HG02852 (cell line): ENCODE measurements around the gene MAST1.
"Not testable (repeated sequence)": the region's sequence is repeated elsewhere in the genome, so short reads cannot be mapped to it uniquely, and the experiment has no call there.

ENCODE experiments used
- ATAC-seq: cut with Tn5 transposase; IDR thresholded peaks from one replicate; pipeline ENCODE4 v1.9.1; 2021; ENCODE audit warnings: mild to moderate bottlenecking, moderate library complexity; ENCODE audit not compliant: unreplicated experiment

MAST1 gene

DNA sequence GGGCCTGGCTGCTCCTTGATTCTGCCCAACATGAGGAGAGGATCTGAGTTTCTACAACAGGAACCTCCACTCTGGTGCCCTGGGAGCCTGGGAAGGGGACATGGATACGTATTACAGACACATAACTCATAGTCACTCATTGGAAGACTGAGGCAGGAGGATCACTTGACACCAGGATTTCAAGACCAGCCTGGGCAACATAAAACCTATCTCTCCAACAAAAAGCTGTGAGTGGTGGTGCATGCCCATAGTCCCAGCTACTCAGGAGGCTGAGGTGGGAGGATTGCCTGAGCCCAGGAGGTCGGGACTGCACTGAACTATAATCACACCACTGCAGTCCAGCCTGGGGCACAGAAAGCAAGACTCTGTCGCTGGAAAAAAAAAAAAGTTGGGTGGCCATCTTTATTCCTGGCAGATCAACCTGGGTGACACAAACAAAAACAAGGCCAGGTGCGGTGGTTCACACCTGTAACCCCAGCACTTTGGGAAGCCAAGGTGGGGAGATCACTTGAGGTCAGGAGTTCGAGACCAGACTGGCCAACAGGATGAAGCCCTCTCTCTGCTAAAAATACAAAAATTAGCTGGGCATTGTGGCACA lies 49.8 kb downstream of the MAST1 start:
- no peak for ATAC-seq

DNA sequence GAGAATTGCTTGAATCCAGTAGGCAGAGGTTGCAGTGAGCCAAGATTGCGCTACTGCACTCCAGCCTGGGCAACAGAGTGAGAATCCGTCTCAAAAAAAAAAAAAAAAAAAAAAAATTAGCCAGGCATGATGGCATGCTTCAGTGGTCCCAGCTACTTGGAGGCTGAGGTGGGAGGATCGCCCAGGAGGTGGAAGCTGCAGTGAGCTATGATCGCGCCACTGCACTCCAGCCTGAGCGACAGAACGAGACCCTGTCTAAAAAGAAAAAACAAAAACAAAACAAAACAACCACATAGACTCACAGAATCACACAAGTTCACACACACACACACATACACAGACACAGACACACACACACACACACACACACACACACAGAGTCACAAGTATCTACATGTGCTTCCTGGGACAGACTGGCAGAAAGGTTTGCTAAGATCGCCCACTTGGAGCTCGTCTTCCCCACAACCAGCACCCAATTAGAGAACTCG lies 52.0 kb downstream of the MAST1 start:
- ATAC-seq, result not testable (repeated sequence)

DNA sequence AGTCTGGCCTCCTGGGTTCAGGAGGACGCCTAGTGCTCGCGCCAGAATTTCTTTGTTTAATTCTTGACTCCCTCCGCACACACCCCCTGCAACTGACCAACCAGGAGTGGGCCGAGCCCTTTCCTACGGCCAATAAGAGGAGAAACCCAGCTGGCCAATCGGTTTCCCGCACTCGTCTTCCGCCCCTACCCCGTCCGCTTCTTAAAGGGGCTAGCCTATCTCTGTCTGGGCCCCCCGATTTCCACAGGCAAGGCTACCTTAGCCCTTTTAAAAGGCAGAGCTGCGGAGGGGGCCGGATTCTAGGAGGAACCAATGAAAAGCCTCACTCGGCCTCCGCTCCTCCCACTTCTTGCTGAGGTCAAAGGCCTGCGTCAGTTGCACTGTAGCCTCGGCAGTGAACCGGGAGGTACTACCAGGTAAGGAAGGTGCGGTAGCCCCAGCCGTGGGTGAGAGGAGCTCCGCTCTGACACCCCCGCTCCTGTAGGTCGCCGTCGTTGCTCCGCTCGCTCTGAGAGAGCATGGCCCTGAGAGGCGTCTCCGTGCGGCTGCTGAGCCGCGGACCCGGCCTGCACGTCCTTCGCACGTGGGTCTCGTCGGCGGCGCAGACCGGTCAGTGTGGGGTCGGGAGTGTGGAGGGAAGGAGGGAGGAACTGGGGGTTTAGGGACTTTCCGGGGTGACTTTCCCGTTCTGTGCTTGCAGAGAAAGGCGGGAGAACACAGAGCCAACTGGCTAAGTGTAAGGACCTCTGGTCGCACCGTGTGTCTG lies 52.7 kb downstream of the MAST1 start, which contains the start of gene GCDH:
Gene GCDH, plus strand, starts transcription at position 374 of the 766 bp plus-strand sequence. Its CDS starts 145 bp downstream, at position 519.
- ATAC-seq, result peak; percentile 93

DNA sequence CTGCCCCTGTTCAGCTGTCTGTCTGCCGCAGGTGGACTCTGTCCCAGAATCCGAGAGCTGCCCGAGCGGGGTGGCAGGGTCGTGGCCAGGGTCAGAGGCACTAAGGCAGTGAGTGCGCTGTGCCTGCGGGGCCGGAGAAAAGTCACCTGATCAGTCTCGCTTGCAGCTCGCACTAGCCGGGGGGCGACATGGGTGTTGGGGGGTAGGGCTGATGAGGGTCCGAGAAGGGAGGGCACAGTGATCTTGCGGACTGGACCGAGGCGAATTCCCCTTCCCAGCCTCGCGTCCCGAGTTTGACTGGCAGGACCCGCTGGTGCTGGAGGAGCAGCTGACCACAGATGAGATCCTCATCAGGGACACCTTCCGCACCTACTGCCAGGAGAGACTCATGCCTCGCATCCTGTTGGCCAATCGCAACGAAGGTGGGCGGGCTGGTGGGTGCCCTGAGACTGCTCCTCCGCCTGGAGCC lies 53.3 kb downstream of the MAST1 start:
- ATAC-seq, result no peak

DNA sequence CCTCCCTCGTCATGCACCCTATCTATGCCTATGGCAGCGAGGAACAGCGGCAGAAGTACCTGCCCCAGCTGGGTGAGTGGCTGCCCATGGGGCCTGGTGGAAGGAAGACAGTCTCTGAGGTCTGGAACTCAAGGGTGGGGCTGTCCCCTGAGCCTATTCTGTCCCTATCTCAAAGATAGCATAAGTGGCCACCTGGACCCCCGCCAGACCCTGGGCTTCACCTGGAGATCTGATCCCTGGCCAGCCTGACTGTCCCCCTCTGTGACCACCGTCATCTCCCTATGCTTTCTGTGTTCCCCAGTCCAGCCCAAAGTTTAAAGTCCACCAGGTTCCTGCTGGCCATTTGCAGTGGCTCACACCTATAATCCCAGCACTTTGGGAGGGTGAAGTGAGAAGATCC lies 55.3 kb downstream of the MAST1 start:
- ATAC-seq, result no peak

DNA sequence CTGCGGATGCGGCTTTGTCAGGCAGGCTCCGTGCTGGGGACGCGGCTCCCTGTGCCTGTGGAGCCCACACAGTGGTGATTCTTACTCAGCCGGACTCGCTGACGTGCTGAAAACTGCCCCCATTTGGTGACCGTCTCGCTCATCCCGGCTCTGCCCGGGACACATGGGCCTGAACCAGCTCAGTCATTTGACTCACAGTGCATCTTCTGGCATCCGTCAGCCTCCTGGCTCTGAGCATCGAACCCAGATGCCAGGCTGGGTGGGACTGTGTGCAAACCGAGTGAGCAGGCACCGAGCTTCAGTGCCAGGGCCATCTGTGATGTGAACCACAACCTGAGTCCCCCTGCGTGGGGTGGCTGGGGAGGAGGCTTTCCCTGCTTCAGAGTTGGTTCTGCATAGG lies 58.1 kb downstream of the MAST1 start:
- ATAC-seq, result no peak

DNA sequence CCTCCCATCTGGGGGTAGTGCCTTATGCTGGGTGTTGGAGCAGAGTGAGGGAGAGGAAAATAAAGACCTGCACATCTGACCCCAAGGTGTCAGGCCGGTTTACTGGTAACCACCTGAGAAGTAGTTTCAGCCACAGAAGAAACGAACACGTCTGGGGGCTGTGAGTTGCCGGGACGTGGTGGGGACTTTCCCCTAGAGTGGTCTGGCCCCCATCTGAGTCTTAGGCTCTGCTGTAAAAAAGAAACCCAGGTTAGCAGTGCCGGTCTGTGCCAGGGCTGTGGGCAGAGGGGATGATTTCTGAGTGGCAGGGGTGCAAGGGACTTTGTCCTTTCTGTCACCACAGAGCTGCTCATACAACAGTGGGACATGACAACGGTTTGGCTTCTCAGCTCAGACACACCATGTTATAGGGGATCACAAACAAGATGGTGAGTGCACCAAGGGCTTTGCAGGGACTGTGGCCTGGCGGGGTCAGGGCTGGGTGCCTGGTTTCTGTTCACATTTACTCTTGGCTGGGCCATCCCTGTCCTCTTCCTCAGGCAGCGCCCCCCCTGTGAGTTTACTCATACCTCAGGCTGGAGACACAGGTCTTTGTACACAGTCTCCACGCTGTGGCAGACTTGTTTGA lies 61.7 kb downstream of the MAST1 start:
- peak; percentile 71 for ATAC-seq

DNA sequence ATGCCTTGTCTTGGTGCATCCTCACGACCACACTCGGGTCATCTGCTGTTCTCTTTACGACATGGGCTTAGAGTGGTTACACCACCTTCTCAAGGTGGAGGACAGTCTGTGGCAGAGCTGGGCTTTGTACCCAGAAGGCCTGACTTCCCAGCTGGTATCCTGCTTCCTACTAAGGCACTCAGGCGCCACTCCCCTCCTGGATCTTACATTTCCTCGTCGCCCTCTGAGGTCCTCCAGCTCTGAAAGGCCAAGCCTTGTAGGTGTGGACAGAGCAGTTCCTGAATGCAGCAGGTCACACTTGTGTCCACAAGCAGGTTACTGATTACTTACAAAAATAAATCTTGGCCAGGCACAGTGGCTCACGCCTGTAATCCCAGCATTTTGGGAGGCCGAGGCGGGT lies 68.9 kb downstream of the MAST1 start:
- no peak for ATAC-seq

DNA sequence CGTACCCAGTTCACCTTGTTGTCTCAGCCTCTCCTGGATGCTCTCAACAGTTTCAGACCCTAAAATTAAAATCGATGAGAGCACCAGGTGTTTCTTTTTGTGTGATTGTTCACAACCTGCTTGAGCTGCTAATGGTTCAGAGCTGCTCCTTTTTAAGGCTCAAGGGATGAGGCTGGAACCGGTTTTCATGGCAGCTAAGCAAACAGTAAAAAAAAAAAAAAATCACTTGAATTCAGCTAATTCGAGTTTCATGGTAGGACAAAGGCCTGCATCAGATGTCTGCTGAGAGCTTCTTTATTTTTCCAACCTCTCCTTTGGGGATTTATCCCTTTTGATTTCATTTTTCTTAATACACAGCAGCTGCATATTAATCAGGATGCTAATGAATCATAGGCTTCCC lies 74.3 kb downstream of the MAST1 start:
- no peak for ATAC-seq

DNA sequence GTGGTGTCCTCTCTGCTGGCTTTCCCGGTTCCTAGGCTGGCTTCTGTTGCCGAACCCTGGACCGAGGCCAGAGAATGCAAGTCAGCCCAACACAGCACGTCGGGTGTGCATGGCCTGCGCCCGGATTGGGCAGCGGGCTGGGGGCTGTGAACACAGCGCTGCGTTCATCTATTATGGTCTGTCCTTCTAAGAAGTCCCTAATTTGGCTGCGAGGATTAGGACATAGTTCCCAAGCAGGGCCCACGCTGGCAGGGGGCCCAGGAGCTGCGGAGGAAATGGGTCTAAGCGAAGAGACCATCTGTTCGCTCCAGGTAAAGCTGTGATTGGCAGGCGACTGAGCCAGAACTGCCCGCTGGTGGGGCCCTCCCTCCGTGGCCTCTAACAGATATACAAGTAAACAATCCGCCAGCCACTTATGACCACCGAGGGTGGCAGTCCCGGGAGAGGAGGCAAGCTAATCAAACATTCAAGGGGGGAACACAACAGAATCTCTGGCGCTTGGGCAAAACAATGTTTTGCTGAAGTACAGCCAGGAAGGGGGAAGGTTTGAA lies 74.8 kb downstream of the MAST1 start:
- ATAC-seq, result no peak

DNA sequence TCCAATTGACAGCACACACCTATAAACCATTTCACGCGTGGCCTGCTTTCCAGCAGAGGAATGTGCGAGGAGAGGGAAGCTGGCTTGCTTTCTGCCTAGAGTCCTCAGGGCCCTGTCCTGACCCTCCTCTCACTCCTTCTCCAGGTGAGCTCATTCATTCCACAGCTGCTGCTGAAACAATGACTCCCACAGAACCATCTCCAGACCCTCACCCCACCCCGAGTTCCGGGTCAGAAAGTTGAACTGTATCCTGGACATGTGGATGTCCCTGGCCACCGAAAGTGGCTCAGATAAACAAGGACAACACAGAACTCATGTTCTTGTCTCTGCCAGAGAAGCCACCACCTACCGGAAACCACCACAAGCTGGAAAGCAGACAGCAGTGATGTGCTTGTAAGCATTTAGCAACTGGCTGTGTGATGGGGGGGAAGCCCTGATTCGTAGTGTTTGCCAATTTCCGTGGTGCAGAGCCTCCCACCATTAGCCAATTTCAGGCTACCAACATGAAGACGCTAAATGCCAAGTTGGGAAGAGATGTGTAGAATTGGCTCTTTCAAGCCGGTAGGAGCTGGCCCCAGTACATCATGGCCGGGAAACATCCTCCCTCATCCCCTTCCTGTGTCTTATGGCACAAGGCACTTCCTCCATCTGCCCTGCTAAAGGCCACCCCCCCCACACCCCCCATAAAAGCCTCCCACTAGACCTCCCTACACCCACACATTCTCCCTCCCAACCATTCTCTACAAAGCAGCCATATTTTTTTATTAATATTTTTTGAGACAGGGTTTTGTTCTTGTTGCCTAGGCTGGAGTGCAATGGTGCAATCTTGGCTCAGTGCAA lies 75.8 kb downstream of the MAST1 start:
- ATAC-seq, result no peak

DNA sequence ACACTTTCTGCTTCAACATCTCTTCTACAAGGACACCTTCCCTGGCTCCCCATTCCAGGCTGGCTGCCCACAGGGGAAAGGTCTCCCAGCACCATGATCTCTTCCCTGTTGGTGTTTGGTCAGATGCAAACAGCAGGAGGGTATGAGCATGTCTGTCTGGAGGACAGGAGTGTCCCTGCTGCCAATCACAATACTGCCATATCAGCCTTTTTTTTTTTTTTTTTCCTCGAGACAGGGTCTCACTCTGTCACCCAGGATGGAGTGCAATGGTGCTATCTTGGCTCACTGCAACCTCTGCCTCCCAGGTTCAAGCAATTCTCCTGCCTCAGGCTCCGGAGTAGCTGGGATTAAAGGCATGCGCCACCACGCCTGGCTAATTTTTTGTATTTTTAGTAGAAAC lies 77.5 kb downstream of the MAST1 start:
- ATAC-seq, result not testable (repeated sequence)

DNA sequence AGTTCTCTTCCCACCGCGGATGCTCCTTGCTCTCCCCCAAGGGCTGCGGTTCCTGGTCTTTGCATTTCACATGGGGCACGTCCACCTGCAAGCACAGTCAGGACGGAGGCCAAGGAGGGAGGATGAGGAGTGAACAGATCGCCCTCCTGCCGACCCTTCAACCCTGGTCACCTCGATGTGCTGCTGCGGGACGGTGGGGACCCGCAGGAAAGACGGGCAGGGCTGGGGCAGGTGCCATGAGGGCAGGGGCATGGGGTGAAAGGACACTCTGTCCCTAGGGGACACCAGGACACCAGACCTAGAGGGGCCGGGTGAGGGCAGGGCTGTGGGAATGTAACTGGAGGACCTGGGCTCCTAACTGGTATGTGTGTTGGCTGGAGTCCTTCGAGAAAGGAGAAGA lies 79.9 kb downstream of the MAST1 start:
- no peak for ATAC-seq

DNA sequence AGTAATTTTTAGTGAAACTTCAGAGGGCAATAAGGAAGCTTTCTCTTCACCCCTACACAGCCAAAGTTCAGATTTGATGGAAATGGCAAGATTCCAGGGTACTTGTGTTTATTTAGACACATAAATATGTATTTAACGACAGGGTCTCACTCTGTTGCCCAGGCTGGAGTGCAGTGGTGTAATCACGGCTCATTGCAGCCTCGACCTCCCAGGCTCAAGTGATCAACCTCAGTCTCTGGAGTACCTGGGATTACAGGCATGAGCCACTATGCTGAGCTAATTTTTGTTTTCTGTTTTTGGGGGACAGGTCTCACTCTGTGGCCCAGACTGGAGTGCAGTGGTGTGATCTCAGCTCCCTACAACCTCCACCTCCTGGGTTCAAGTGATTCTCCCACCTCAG lies 82.7 kb downstream of the MAST1 start:
- no peak for ATAC-seq

DNA sequence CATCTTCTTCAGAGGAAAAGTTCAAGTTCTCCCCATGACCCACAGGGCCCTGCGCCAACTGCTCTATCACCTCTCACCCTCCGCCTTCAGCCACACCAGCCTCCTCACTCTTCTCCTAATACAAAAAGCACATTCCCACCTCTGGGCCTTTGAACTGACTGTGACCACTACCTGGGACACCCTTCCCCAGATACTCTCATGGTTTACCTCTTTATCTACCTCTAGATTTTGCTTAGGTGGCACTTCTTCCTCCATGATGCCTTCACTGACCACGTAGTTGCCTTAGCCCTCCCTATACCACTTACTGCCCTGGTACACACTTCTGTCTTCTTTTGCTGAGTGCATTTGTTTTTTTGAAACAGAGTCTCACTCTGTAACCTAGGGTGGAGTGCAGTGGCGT lies 84.6 kb downstream of the MAST1 start:
- no peak for ATAC-seq
